HEK293 (cell line): ENCODE results near the gene ZNF646.

Experiments
- CTCF ChIA-PET: fragments of 350-600 bp; formaldehyde crosslinking; extraction: SDS; loops from one replicate; lab custom pipeline; 2021; ENCODE audit warnings: antibody characterized with exemption; lab: Yijun Ruan, JAX
- POLR2A ChIA-PET: fragments of 300-600 bp; formaldehyde crosslinking; extraction: SDS; loops from one replicate; lab custom pipeline; 2020; ENCODE audit warnings: antibody characterized with exemption, inconsistent platforms; lab: Yijun Ruan, JAX
- H3K27ac ChIP-seq: fragments of 200-500 bp; sonication (Bioruptor generic); 2 replicates; pipeline ENCODE4 v1.5.1; 2014; ENCODE audit warnings: low read depth, low read length, control low read depth, inconsistent platforms; ENCODE audit errors: extremely low read depth
- H3K36me3 ChIP-seq, 2 experiments: fragments of 200-500 bp in 1 of 2; sonication (Bioruptor generic) in 1 of 2; 1 replicate in 1 of 2; 2 replicates in 1 of 2; pipeline ENCODE4 v1.5.1; 2014 to 2017; ENCODE audit warnings: inconsistent platforms in 2 of 2, low read length in 2 of 2; ENCODE audit not compliant: control insufficient read depth in 2 of 2, insufficient read depth in 1 of 2
- H3K4me1 ChIP-seq: fragments of 200-500 bp; sonication (Bioruptor generic); 2 replicates; pipeline ENCODE4 v1.5.1; 2014; ENCODE audit warnings: mild to moderate bottlenecking, low read length, inconsistent platforms; ENCODE audit not compliant: control insufficient read depth, insufficient read depth
- H3K4me3 ChIP-seq: 2 replicates; pipeline ENCODE4 v1.5.1; 2011; ENCODE audit warnings: low read depth, mild to moderate bottlenecking, control low read depth, low read length, moderate library complexity
- H3K9me3 ChIP-seq: fragments of 200-500 bp; sonication (Bioruptor generic); 2 replicates; pipeline ENCODE4 v1.5.1; 2014; ENCODE audit warnings: low read depth, low read length, inconsistent platforms; ENCODE audit not compliant: control insufficient read depth, insufficient read depth
- BCL11B ChIP-seq: fragments of 450-650 bp; formaldehyde crosslinking; IDR thresholded peaks from 2 replicates; pipeline ENCODE4 v1.5.1; 2016; ENCODE audit warnings: low read depth, missing biosample characterization, missing genetic modification characterization
- EGR2 ChIP-seq: fragments of 450-650 bp; formaldehyde crosslinking; IDR thresholded peaks from 2 replicates; pipeline ENCODE4 v1.5.1; 2016; ENCODE audit warnings: low read depth, missing biosample characterization, missing genetic modification characterization
- GLI4 ChIP-seq: fragments of 450-650 bp; formaldehyde crosslinking; IDR thresholded peaks from 2 replicates; pipeline ENCODE4 v1.5.1; 2016; ENCODE audit warnings: missing biosample characterization, missing genetic modification characterization
- GLIS2 ChIP-seq: fragments of 450-650 bp; formaldehyde crosslinking; IDR thresholded peaks from 2 replicates; pipeline ENCODE4 v1.5.1; 2016; ENCODE audit warnings: missing biosample characterization, missing genetic modification characterization
- KLF1 ChIP-seq: fragments of 450-650 bp; formaldehyde crosslinking; IDR thresholded peaks from 2 replicates; pipeline ENCODE4 v1.5.1; 2016; ENCODE audit warnings: missing biosample characterization, missing genetic modification characterization
- KLF7 ChIP-seq: fragments of 450-650 bp; formaldehyde crosslinking; IDR thresholded peaks from 2 replicates; pipeline ENCODE4 v1.5.1; 2016; ENCODE audit warnings: missing biosample characterization, missing genetic modification characterization, borderline replicate concordance
- SP3 ChIP-seq: fragments of 450-650 bp; formaldehyde crosslinking; IDR thresholded peaks from 2 replicates; pipeline ENCODE4 v1.5.1; 2016; ENCODE audit warnings: missing biosample characterization, missing genetic modification characterization
- YY1 ChIP-seq: fragments of 450-650 bp; formaldehyde crosslinking; IDR thresholded peaks from 2 replicates; pipeline ENCODE4 v1.5.1; 2018; ENCODE audit warnings: missing biosample characterization, missing genetic modification characterization
- ZBTB1 ChIP-seq: fragments of 450-650 bp; formaldehyde crosslinking; IDR thresholded peaks from 2 replicates; pipeline ENCODE4 v1.5.1; 2016; ENCODE audit warnings: missing biosample characterization, missing genetic modification characterization
- ZFHX2 ChIP-seq: fragments of 450-650 bp; formaldehyde crosslinking; conservative IDR thresholded peaks from 2 replicates; pipeline ENCODE4 v1.5.1; 2016; ENCODE audit warnings: missing biosample characterization, missing genetic modification characterization
- ZFP41 ChIP-seq: fragments of 450-650 bp; formaldehyde crosslinking; IDR thresholded peaks from 2 replicates; pipeline ENCODE4 v1.5.1; 2016; ENCODE audit warnings: missing biosample characterization, missing genetic modification characterization, borderline replicate concordance
- ZNF10 ChIP-seq: fragments of 450-650 bp; formaldehyde crosslinking; IDR thresholded peaks from 2 replicates; pipeline ENCODE4 v1.5.1; 2017; ENCODE audit warnings: missing biosample characterization, missing genetic modification characterization
- ZNF121 ChIP-seq: fragments of 450-650 bp; formaldehyde crosslinking; IDR thresholded peaks from 2 replicates; pipeline ENCODE4 v1.5.1; 2016; ENCODE audit warnings: missing biosample characterization, missing genetic modification characterization
- ZNF133 ChIP-seq: fragments of 450-650 bp; formaldehyde crosslinking; IDR thresholded peaks from 2 replicates; pipeline ENCODE4 v1.5.1; 2016; ENCODE audit warnings: missing biosample characterization, missing genetic modification characterization
- ZNF140 ChIP-seq: fragments of 450-650 bp; formaldehyde crosslinking; IDR thresholded peaks from 2 replicates; pipeline ENCODE4 v1.5.1; 2016; ENCODE audit warnings: missing biosample characterization, missing genetic modification characterization
- ZNF146 ChIP-seq: fragments of 450-650 bp; formaldehyde crosslinking; IDR thresholded peaks from 2 replicates; pipeline ENCODE4 v1.5.1; 2016; ENCODE audit warnings: missing biosample characterization, missing genetic modification characterization
- ZNF24 ChIP-seq: fragments of 450-650 bp; formaldehyde crosslinking; IDR thresholded peaks from 2 replicates; pipeline ENCODE4 v1.5.1; 2016; ENCODE audit warnings: missing biosample characterization, missing genetic modification characterization
- ZNF354C ChIP-seq: fragments of 450-650 bp; formaldehyde crosslinking; IDR thresholded peaks from 2 replicates; pipeline ENCODE4 v1.5.1; 2016; ENCODE audit warnings: missing biosample characterization, missing genetic modification characterization, low read depth, borderline replicate concordance
- ZNF423 ChIP-seq: fragments of 450-650 bp; formaldehyde crosslinking; IDR thresholded peaks from 2 replicates; pipeline ENCODE4 v1.5.1; 2016; ENCODE audit warnings: missing biosample characterization, missing genetic modification characterization
- ZNF571 ChIP-seq: fragments of 450-650 bp; formaldehyde crosslinking; IDR thresholded peaks from 2 replicates; pipeline ENCODE4 v1.5.0; 2017; ENCODE audit warnings: missing biosample characterization, missing genetic modification characterization
- ZNF600 ChIP-seq: fragments of 450-650 bp; formaldehyde crosslinking; IDR thresholded peaks from 2 replicates; pipeline ENCODE4 v1.5.1; 2016; ENCODE audit warnings: missing biosample characterization, missing genetic modification characterization
- ZNF623 ChIP-seq: fragments of 450-650 bp; formaldehyde crosslinking; IDR thresholded peaks from 2 replicates; pipeline ENCODE4 v1.5.1; 2016; ENCODE audit warnings: missing biosample characterization, missing genetic modification characterization
- ZNF677 ChIP-seq: fragments of 450-650 bp; IDR thresholded peaks from 2 replicates; pipeline ENCODE4 v1.5.0; 2018; ENCODE audit warnings: missing biosample characterization, mild to moderate bottlenecking, missing genetic modification characterization, moderate library complexity
- ZNF747 ChIP-seq: fragments of 450-650 bp; formaldehyde crosslinking; IDR thresholded peaks from 2 replicates; pipeline ENCODE4 v1.5.1; 2016; ENCODE audit warnings: missing biosample characterization, missing genetic modification characterization
- ZNF768 ChIP-seq: fragments of 450-650 bp; formaldehyde crosslinking; IDR thresholded peaks from 2 replicates; pipeline ENCODE4 v1.5.1; 2018; ENCODE audit warnings: missing biosample characterization, mild to moderate bottlenecking, missing genetic modification characterization
- ZNF777 ChIP-seq: fragments of 450-650 bp; formaldehyde crosslinking; IDR thresholded peaks from 2 replicates; pipeline ENCODE4 v1.5.1; 2017; ENCODE audit warnings: missing biosample characterization, missing genetic modification characterization, borderline replicate concordance
- ZNF837 ChIP-seq: fragments of 450-650 bp; formaldehyde crosslinking; IDR thresholded peaks from 2 replicates; pipeline ENCODE4 v1.5.1; 2016; ENCODE audit warnings: missing biosample characterization, missing genetic modification characterization
- TF ChIP-seq, protein P1 (sequence below): fragments of 450-650 bp; formaldehyde crosslinking; IDR thresholded peaks from 2 replicates; pipeline ENCODE4 v1.5.1; 2016; ENCODE audit warnings: missing biosample characterization, missing genetic modification characterization
- TF ChIP-seq, protein P2 (sequence below): fragments of 450-650 bp; formaldehyde crosslinking; IDR thresholded peaks from 2 replicates; pipeline ENCODE4 v1.5.1; 2016; ENCODE audit warnings: missing biosample characterization, missing genetic modification characterization
- TF ChIP-seq, protein P3 (sequence below): fragments of 450-650 bp; formaldehyde crosslinking; IDR thresholded peaks from 2 replicates; pipeline ENCODE4 v1.5.1; 2017; ENCODE audit warnings: missing biosample characterization, missing genetic modification characterization
- TF ChIP-seq, protein P4 (sequence below): fragments of 450-650 bp; formaldehyde crosslinking; IDR thresholded peaks from 2 replicates; pipeline ENCODE4 v1.5.1; 2017; ENCODE audit warnings: missing biosample characterization, missing genetic modification characterization

Gene ZNF646

GRCh38 chr16:31094424-31095120 is 20.4 kb downstream of the ZNF646 start, which contains the start of gene VKORC1 (continued):
- TF ChIP-seq KLF1 (peak; percentile 84), ZNF140 (tag by site-specific recombination) (peak; percentile 71), ZNF354C (tag by site-specific recombination) (no peak), GLI4 (no peak), YY1 (tag by site-specific recombination) (0 out of 2 replicates have a peak, but pooled peaks have one; percentile 26), ZNF768 (tag by site-specific recombination) (no peak), ZBTB1 (no peak), ZNF777 (tag by site-specific recombination) (peak; percentile 73; the same call in 1 of the 2 replicates), ZNF423 (tag by site-specific recombination) (peak; percentile 89), ZNF600 (tag by site-specific recombination) (0 out of 2 replicates have a peak, but pooled peaks have one; percentile 53), ZNF623 (tag by site-specific recombination) (no peak), ZNF837 (tag by site-specific recombination) (no peak), GLIS2 (0 out of 2 replicates have a peak, but pooled peaks have one; percentile 30)
- TF ChIP-seq, protein P1, sequence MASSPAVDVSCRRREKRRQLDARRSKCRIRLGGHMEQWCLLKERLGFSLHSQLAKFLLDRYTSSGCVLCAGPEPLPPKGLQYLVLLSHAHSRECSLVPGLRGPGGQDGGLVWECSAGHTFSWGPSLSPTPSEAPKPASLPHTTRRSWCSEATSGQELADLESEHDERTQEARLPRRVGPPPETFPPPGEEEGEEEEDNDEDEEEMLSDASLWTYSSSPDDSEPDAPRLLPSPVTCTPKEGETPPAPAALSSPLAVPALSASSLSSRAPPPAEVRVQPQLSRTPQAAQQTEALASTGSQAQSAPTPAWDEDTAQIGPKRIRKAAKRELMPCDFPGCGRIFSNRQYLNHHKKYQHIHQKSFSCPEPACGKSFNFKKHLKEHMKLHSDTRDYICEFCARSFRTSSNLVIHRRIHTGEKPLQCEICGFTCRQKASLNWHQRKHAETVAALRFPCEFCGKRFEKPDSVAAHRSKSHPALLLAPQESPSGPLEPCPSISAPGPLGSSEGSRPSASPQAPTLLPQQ (tag by site-specific recombination), result no peak
- TF ChIP-seq, protein P2, sequence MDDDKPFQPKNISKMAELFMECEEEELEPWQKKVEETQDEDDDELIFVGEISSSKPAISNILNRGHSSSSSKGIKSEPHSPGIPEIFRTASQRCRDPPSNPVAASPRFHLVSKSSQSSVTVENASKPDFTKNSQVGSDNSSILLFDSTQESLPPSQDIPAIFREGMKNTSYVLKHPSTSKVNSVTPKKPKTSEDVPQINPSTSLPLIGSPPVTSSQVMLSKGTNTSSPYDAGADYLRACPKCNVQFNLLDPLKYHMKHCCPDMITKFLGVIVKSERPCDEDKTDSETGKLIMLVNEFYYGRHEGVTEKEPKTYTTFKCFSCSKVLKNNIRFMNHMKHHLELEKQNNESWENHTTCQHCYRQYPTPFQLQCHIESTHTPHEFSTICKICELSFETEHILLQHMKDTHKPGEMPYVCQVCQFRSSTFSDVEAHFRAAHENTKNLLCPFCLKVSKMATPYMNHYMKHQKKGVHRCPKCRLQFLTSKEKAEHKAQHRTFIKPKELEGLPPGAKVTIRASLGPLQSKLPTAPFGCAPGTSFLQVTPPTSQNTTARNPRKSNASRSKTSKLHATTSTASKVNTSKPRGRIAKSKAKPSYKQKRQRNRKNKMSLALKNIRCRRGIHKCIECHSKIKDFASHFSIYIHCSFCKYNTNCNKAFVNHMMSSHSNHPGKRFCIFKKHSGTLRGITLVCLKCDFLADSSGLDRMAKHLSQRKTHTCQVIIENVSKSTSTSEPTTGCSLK, result no peak

DNA sequence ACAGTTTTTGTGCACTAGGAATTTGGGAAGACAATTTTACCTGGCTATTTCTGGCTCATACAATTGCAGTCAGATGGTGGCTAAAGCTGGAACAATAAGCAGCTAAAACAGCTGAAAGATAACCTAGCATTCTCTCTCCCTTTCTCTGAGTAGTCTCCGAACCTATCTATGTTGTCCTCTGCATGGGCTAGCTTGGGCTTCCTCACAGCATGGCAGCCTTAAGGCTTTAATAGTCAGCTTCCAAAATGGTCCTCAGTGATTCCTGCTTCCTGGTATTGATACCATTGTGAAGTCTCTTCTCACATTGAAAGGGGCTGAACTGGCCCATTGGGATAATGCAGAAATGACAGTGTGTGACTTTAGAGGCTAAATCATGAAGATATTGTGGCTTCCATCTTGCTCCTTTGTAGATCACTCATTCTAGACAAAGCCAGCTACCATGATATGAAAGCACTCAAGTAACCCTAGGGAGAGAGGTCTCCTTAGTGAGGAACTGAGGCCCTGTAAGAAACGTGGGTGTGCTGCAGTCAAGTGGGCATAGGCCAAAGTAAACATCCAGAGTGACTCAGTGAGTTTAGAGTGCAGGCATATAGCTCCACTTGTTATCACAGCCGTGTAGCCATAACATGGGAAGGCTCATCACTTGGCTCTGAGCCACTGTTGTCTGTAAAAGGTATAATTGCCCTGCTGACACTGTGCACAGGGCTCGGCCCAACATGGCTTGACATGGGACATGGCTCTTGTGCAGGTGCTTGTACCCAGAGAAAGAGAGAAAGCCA is 25.8 kb downstream of the ZNF646 start:
- ChIA-PET POLR2A (interaction anchor here (0.5 to 1.6 kb wide), 6 partner anchors 17 to 773 kb away, joined by 3 to 11 read pairs (median 4); partner anchors contain the start of genes KAT8, ZNF267, ZNF646 and ZNF668), CTCF (interaction anchor here (0.7 kb wide), 1 partner anchor 114 kb away, joined by 4 read pairs; no protein-coding TSS in a partner anchor)
- Histone ChIP-seq H3K4me1 (no peaks in the 10 kb centered on the region), H3K27ac (no peak overlapping the region), H3K9me3 (no peaks in the 10 kb centered on the region; the same call in 1 of the 2 replicates), H3K4me3 (no peak overlapping the region), H3K36me3 (no peaks in the 10 kb centered on the region)
- TF ChIP-seq, protein P3, sequence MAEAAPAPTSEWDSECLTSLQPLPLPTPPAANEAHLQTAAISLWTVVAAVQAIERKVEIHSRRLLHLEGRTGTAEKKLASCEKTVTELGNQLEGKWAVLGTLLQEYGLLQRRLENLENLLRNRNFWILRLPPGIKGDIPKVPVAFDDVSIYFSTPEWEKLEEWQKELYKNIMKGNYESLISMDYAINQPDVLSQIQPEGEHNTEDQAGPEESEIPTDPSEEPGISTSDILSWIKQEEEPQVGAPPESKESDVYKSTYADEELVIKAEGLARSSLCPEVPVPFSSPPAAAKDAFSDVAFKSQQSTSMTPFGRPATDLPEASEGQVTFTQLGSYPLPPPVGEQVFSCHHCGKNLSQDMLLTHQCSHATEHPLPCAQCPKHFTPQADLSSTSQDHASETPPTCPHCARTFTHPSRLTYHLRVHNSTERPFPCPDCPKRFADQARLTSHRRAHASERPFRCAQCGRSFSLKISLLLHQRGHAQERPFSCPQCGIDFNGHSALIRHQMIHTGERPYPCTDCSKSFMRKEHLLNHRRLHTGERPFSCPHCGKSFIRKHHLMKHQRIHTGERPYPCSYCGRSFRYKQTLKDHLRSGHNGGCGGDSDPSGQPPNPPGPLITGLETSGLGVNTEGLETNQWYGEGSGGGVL, result 0 out of 2 replicates have a peak, but pooled peaks have one; percentile 9
- TF ChIP-seq ZNF747 (tag by site-specific recombination) (no peak), ZNF24 (tag by site-specific recombination) (no peak), ZNF10 (tag by site-specific recombination) (no peak), ZNF121 (tag by site-specific recombination) (no peak), SP3 (tag by site-specific recombination) (no peak), ZNF571 (tag by site-specific recombination) (no peak), KLF7 (tag by site-specific recombination) (no peak), BCL11B (tag by site-specific recombination) (no peak), YY1 (tag by site-specific recombination) (0 out of 2 replicates have a peak, but pooled peaks have one; percentile 16), EGR2 (peak; percentile 68; the same call in 1 of the 2 replicates), ZFP41 (tag by site-specific recombination) (no peak), ZNF146 (no peak), ZFHX2 (peak; percentile 43; the same call in 1 of the 2 replicates), ZNF677 (tag by site-specific recombination) (no peak), ZNF133 (tag by site-specific recombination) (no peak)
- TF ChIP-seq, protein P4, sequence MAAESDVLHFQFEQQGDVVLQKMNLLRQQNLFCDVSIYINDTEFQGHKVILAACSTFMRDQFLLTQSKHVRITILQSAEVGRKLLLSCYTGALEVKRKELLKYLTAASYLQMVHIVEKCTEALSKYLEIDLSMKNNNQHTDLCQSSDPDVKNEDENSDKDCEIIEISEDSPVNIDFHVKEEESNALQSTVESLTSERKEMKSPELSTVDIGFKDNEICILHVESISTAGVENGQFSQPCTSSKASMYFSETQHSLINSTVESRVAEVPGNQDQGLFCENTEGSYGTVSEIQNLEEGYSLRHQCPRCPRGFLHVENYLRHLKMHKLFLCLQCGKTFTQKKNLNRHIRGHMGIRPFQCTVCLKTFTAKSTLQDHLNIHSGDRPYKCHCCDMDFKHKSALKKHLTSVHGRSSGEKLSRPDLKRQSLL (tag by site-specific recombination), result no peak
